ENCODE data around the gene SLC25A33.

Gene SLC25A33

DNA sequence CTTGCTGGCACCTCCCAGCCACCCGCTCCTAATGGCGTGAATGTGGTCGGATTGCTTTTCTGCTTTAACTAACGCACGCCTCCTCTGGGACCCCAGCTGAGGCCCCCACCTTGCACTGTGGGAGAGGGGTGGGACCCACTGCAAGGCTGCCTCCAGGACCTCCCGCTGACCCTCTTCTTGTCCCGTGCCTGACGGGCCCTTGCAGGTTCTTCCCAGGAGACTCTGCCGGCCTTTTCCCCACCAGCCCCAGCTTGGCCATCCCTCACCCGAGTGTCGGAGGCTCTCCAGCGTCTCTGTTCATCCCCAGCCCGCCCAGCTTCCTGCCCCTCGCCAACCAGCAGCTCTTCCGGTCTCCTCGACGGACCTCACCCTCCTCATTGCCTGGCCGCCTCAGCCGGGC, 68.1 kb downstream of the SLC25A33 start:
- in situ Hi-C loops (cut with MboI; ENCODE audit: low pct_unique_long_range_greater_than_20kb, low sequenced_read_pairs, unreplicated experiment): no loop called here
- TF ChIP-seq, protein P1, sequence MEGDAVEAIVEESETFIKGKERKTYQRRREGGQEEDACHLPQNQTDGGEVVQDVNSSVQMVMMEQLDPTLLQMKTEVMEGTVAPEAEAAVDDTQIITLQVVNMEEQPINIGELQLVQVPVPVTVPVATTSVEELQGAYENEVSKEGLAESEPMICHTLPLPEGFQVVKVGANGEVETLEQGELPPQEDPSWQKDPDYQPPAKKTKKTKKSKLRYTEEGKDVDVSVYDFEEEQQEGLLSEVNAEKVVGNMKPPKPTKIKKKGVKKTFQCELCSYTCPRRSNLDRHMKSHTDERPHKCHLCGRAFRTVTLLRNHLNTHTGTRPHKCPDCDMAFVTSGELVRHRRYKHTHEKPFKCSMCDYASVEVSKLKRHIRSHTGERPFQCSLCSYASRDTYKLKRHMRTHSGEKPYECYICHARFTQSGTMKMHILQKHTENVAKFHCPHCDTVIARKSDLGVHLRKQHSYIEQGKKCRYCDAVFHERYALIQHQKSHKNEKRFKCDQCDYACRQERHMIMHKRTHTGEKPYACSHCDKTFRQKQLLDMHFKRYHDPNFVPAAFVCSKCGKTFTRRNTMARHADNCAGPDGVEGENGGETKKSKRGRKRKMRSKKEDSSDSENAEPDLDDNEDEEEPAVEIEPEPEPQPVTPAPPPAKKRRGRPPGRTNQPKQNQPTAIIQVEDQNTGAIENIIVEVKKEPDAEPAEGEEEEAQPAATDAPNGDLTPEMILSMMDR (IDR thresholded peaks at IDR 0.05; ENCODE audit: extremely low read depth, insufficient read depth, missing control alignments): no peak
- no peak for DNase-seq (ENCODE audit: low spot score)

DNA sequence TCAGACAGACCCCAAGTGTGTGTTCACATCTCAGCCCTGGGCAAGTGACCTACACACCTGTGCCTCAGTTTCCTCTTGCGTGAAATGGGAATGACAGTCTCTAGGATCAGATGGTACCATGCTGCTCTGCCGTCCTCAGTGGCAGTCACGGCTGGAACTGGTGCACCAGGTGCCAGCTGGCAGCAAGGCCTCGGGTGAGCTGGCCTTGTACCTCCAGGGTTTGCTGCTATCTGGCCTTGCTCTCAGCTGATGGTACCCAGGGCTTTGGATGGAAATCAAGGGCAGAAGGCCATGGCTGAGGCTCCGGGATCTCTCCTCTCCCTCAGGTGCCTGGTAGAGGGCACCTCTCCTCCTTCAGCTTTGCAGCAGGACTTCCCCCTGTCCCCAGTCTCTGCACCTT, 70.7 kb downstream of the SLC25A33 start:
- TF ChIP-seq, protein P1 (IDR thresholded peaks at IDR 0.05; ENCODE audit: extremely low read depth, insufficient read depth, missing control alignments): no peak
- in situ Hi-C loops (cut with MboI; ENCODE audit: low pct_unique_long_range_greater_than_20kb, low sequenced_read_pairs, unreplicated experiment): no loop called here
- DNase-seq (ENCODE audit: low spot score): no peak

DNA sequence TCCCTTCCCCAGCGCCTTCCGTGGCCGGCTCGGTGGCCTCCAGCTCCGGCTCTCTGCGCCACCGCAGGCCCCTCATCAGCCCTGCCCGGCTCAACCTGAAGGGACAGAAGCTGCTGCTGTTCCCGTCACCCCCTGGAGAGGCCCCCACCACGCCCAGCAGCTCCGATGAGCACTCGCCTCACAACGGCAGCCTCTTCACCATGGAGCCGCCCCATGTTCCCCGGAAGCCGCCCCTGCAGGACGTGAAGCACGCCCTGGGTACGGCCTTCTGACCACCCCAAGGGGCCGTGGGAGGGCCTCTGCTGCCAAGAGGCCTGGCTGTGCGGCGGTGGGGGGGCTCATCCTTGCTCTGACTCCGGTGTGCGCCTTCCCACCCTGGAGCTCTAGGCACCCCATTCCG, 71.3 kb downstream of the SLC25A33 start:
- TF ChIP-seq, protein P1 (IDR thresholded peaks at IDR 0.05; ENCODE audit: extremely low read depth, insufficient read depth, missing control alignments): no peak
- no peak for DNase-seq (ENCODE audit: low spot score)
- in situ Hi-C loops (cut with MboI; ENCODE audit: low pct_unique_long_range_greater_than_20kb, low sequenced_read_pairs, unreplicated experiment): no loop called here

DNA sequence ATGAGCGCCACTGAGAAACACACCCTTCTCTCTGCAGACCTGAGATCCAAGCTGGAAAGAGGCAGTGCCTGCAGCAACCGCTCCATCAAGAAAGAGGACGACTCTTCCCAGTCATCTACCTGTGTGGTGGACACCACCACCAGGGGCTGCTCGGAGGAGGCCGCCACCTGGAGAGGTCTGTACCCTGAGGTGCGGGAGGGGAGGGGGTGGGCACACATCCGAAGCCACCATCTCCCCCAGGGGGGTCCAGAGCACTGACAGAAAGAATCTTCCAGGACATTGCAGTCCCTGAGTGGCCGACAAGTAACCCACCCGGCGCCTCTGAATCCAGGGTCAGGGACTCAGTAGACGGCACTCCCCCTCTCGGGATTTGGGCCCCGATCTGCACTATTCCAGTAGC, 72.5 kb downstream of the SLC25A33 start:
- TF ChIP-seq, protein P1 (IDR thresholded peaks at IDR 0.05; ENCODE audit: extremely low read depth, insufficient read depth, missing control alignments): no peak
- DNase-seq (ENCODE audit: low spot score): no peak
- in situ Hi-C loops (cut with MboI; ENCODE audit: low pct_unique_long_range_greater_than_20kb, low sequenced_read_pairs, unreplicated experiment): no loop called here

DNA sequence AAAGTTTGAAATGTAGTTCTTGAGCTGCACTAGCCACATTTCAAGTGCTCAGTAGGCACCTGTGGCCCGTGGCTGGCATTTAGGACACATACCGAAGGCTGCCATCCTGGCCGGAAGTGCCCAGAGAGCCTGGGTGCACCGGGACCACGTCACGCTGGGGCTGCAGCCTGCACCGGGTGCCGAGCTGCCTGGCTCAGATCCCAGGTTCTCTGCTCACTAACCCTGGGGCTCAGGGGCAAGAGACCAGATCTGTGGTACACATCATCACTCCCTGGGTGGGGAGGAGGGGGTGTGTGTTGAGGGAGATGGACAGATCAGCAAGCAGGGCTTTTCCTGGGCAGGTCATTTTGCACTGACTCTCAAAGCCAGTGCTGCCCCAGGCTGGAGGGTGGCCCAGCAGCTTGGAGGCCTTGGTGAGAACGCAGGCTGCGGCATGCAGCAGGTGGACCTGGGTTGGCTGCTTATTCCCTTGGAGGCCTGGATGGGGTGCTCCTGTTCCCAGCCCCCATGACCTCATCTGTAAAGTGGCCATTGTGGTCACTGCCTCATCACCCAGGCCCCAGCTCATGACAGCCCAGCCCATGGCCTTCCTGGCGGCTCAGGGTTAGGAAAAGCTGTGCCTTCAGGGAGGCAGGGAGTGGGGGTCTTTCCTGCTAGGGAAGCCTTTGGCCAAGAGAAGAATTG, 73.0 kb downstream of the SLC25A33 start:
- TF ChIP-seq, protein P1 (IDR thresholded peaks at IDR 0.05; ENCODE audit: extremely low read depth, insufficient read depth, missing control alignments): no peak
- in situ Hi-C loops (cut with MboI; ENCODE audit: low pct_unique_long_range_greater_than_20kb, low sequenced_read_pairs, unreplicated experiment): no loop called here
- no peak for DNase-seq (ENCODE audit: low spot score)

DNA sequence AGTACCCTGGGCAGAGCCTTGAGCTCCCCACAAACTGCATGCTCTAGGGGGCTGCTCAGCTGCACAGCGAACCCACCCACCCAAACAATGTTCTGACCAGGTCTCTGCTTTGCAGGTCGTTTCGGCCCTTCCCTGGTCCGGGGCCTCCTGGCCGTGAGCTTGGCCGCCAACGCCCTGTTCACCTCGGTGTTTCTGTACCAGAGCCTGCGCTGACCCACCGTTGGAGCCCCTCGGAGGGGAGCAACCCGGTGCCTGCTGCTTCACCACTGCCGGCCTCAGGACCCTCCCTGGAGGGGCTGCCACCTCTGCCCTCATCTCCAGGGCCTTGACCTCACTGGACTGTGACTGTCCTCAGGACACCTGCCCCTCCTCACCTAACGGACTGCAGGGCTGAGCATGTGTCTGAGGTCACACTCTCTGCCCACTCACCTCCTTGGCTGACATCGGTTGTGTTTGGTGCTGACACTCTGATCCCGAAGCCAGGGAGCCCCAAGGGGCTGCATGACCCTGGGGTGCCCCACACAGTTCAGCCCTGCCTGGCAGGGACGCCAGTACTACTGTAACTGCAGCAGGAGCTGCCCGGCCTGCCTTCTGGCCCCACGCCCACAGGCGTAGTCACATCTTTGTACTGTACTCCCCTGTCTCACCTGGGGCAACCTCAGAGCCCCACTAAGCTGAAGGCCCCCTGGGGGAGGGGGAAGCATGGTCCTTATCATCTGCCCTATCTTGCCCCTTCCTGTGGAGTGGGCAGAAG, 73.8 kb downstream of the SLC25A33 start:
- TF ChIP-seq, protein P1 (IDR thresholded peaks at IDR 0.05; ENCODE audit: extremely low read depth, insufficient read depth, missing control alignments): no peak

More for the DNA sequence above, 73.8 kb downstream of the SLC25A33 start:
- in situ Hi-C loops (cut with MboI; ENCODE audit: low pct_unique_long_range_greater_than_20kb, low sequenced_read_pairs, unreplicated experiment): no loop called here
- DNase-seq (ENCODE audit: low spot score): no peak

Data from GM13977 (cell line).